ENCODE data around the gene JMJD6.
"Not testable (repeated sequence)": the region's sequence is repeated elsewhere in the genome, so short reads cannot be mapped to it uniquely, and the experiment has no call there.

JMJD6 gene

DNA sequence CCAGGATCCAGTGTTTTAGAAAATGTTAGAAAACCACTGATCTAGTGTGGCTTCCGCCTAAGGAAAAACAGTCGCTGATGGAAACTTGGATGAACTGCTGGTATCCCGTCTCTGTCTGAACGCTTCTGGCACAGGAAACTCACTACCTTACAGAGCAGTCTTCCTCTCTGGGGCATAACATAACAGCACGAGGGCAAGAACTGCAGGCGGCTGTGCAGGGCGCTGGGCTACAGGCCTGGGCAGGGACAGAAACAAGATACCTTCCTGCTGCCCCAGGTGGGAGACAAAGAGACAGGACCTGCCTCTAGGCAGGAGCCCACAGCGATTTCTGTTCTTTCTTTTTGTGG is 26.2 kb downstream of the JMJD6 start:
- no peak overlapping the region for H3K4me3 ChIP-seq (ENCODE audit: low read depth, low read length)
- DNase-seq (ENCODE audit: low read depth): no peak
- TF ChIP-seq, protein P1, sequence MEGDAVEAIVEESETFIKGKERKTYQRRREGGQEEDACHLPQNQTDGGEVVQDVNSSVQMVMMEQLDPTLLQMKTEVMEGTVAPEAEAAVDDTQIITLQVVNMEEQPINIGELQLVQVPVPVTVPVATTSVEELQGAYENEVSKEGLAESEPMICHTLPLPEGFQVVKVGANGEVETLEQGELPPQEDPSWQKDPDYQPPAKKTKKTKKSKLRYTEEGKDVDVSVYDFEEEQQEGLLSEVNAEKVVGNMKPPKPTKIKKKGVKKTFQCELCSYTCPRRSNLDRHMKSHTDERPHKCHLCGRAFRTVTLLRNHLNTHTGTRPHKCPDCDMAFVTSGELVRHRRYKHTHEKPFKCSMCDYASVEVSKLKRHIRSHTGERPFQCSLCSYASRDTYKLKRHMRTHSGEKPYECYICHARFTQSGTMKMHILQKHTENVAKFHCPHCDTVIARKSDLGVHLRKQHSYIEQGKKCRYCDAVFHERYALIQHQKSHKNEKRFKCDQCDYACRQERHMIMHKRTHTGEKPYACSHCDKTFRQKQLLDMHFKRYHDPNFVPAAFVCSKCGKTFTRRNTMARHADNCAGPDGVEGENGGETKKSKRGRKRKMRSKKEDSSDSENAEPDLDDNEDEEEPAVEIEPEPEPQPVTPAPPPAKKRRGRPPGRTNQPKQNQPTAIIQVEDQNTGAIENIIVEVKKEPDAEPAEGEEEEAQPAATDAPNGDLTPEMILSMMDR (IDR thresholded peaks at IDR 0.05; ENCODE audit: control insufficient read depth, extremely low read depth, insufficient read depth): no peak

DNA sequence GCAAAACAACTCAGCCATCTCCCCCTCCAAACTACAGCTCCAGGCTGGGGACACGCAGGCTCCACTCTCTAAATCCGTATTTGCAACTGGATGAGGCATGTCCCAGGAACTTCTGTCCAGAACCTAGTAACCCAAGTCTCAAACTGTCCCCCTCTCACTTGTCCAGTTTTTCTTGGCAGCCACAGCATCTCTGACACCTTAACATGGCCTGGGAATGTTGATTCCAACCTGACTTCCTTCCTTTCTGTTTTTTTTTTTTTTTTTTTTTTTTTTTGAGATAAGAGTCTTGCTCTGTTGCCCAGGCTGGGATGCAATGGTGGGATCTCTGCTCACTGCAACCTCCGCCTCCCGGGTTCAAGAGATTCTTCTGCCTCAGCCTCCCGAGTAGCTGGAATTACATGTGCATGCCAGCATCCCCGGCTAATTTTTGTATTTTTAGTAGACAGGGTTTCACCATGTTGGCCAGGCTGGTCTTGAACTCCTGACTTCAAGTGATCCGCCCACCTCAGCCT is 27.9 kb downstream of the JMJD6 start:
- DNase-seq (ENCODE audit: low read depth); H3K4me3 ChIP-seq (ENCODE audit: low read depth, low read length): not testable (repeated sequence)

DNA sequence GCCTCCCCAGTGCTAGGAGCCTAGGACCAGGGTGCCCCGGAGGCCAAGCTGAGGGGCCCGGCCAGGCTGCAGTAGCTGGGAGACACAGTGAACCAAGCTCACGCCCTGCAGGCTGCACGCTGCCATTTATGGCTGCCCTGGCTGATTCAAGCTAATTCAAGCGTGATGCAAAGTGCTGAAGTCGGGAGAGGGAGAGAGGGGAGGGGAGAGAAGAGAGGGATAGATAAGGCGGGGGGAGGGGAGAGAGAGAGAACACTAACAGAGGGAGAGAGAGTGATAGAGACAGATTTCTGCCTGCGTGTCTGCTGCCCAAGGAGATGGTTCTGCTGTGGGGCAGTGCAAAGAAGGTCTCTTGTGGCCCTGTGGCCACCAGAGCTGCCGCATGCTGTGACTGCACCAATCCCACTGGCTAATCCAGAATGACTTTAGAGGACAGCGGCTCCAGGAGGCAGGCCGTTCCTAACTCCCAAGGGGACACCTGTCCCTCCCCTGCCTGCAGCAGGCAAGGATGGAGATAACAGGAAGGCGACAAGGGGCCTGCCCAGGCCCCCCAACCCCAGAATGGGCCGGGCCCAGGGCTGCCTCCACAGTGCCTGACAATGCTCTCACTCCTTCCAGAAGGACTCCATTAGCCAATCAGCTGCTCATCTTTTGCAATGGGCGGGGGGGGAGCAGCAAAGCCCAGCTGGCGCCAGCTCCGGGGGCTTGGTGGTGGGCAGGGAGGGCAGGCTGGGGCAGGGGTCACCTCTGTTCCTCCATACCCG is 28.5 kb downstream of the JMJD6 start:
- TF ChIP-seq, protein P1 (IDR thresholded peaks at IDR 0.05; ENCODE audit: control insufficient read depth, extremely low read depth, insufficient read depth): no peak
- no peak for DNase-seq (ENCODE audit: low read depth)
- H3K4me3 ChIP-seq (ENCODE audit: low read depth, low read length): no peak overlapping the region

DNA sequence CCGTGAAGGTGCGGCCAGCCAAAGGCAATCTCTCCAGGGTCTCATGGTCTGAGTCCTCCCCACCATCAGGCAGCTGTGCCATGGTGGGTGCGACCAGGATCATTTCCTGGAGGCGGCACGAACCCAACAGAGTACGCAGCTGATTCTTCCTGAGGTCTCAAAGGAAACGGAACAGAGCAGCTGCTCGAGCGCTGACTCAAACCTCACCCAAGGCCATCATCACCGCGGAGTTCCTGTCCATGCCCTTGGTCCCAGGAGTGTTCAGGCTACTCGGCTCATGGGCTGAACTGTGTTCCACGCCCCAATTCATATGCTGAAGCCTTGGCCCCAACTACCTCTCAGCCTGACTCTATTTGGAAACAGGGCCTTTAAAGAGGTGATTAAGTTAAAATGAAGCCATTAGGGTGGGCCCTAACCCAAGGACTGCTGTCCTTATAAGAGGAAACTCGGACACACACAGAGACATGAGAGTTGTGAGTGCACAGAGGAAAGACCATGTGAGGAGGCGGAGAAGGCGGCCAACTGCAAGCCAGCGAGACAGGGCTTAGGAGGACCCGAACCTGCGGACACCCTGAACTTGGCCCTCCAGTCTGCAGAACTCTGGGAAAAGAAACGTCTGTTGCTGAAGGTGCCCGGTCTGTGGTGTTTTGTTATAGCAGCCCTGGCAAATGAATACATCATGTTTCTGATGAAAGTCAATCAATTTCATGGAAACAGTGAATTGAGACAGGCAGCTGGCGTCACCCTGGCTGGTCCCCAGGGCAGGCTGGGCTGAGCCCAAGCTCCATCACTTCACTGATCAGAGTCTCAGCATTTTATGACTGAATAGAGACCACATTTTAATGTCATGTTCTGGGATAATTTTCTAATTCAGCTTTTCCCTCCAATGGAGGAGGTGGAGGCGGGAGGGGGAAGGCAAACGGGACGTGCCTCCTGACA is 29.4 kb downstream of the JMJD6 start:
- DNase-seq (ENCODE audit: low read depth): no peak
- TF ChIP-seq, protein P1 (IDR thresholded peaks at IDR 0.05; ENCODE audit: control insufficient read depth, extremely low read depth, insufficient read depth): no peak
- H3K4me3 ChIP-seq (ENCODE audit: low read depth, low read length): no peak overlapping the region

DNA sequence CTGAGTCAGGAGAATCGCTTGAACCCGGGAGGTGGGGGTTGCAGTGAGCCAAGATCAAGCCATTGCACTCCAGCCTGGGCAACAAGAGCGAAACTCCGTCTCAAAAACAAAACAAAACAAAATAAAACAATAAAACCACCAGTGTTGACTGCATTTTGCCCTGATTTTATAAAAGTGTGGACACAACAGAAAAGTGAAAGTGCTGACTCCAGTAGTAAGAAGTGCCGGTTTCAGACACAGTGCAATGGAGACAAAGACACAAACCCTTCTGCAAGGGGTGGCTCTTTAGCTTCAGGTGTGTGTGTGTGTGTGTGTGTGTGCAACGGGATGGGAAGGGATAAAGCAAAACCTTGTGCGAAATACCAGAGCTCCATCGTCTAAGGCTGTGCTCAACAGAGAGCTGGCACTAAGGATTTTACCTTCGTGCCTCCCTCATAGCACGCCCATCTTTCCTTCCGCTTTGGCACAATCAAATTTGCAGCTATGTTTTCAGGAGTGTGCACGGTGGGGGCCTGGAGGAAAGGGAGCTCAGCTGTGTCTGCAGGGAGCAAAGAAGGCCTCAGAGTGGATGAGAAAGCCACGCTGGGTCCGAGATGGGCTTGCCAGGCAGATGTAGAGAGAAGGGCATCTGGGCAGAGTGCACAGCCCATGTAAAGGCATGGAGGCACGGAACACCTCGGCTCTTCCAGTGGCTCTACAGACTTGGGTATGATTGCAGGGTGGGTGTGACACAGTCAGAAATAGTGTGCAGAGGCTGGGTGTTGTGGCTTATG is 31.2 kb downstream of the JMJD6 start:
- DNase-seq (ENCODE audit: low read depth): no peak
- TF ChIP-seq, protein P1 (IDR thresholded peaks at IDR 0.05; ENCODE audit: control insufficient read depth, extremely low read depth, insufficient read depth): no peak
- no peak overlapping the region for H3K4me3 ChIP-seq (ENCODE audit: low read depth, low read length)

DNA sequence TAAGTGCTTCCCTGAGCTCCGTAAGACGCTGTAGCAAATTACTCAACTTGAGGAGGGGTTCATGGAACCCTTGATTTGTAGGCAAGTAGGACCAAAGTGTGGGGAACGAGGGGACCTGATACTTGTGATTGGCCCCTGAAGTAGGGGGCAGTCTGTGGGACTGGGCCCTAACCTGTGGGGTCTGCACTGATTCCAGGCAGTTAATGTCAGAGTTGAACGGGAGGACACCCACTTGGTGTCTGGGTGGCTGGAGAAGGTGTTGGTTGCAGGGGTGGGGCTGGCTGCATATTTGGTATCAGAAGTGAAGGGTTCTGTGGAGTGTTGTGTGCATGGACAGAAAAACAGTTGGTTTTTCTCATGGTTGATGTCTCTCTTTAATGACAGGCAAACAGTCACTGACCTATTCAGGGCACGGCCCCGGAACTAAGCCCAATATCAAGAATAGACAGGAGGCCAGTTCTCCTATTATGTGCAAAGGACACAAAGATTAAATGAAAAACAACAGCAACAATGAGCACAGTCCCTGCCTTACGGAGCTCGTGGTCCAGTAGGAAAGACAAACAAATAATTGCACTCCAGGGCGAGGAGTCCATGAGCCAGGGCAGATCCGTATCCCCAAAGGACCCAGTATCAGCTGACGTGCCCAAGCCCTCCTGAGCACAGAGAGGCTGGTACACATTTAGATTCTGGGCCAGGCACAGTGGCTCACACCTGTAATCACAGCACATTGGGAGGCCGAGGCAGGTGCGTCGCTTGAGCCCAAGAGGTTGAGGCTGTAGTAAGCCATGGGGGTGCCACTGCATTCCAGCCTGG is 34.8 kb downstream of the JMJD6 start:
- no peak for DNase-seq (ENCODE audit: low read depth)
- TF ChIP-seq, protein P1 (IDR thresholded peaks at IDR 0.05; ENCODE audit: control insufficient read depth, extremely low read depth, insufficient read depth): no peak
- H3K4me3 ChIP-seq (ENCODE audit: low read depth, low read length): no peak overlapping the region

Data from LNCaP clone FGC (cell line).